H1 (cell line): ENCODE data around the gene EAF2. TPM values are rescaled to one million over a fixed set of nuclear protein-coding genes. Genes with fewer than 3 reads are reported as not detected.

Source experiments
- CTCF ChIA-PET: fragments of 300-600 bp; sonication (Branson Sonifier 250); formaldehyde crosslinking; loops from one replicate; lab custom pipeline; 2021; ENCODE audit not compliant: partially characterized antibody; lab: Charles Lee
- POLR2A ChIA-PET: fragments of 300-600 bp; sonication (Branson Sonifier 250); formaldehyde crosslinking; loops from one replicate; lab custom pipeline; 2021; ENCODE audit warnings: inconsistent platforms; ENCODE audit not compliant: partially characterized antibody; lab: Charles Lee
- DNase-seq, 2 experiments: peaks; one replicate each; pipeline versions ENCODE4 v3.0.0 to v3.0.0-alpha.2; 2010 to 2022; ENCODE audit warnings: low spot score in 2 of 2, low read depth in 1 of 2, mixed read lengths in 1 of 2
- FAIRE-seq: peaks from 2 replicates; lab custom pipeline; 2011; peaks lifted over from hg19 to GRCh38; lab: Jason Lieb, UNC
- H2AFZ ChIP-seq: 2 replicates; pipeline ENCODE4 v1.8.1; 2012; ENCODE audit warnings: low read length, inconsistent platforms
- H2AK5ac ChIP-seq: 2 replicates; pipeline ENCODE4 v1.6.1; 2013; ENCODE audit warnings: low read depth, low read length
- H2BK120ac ChIP-seq: replicated peaks from 2 replicates; pipeline ENCODE3; 2013; ENCODE audit warnings: low read depth, low read length, inconsistent platforms
- H2BK12ac ChIP-seq: 2 replicates; pipeline ENCODE4 v1.6.1; 2013; ENCODE audit warnings: low read depth, low read length
- H2BK15ac ChIP-seq: 2 replicates; pipeline ENCODE4 v1.6.1; 2013; ENCODE audit warnings: low read length
- H2BK20ac ChIP-seq: 2 replicates; pipeline ENCODE4 v1.6.1; 2013; ENCODE audit warnings: low read length
- H2BK5ac ChIP-seq: 2 replicates; pipeline ENCODE4 v1.6.1; 2013; ENCODE audit warnings: low read depth, low read length
- H3K14ac ChIP-seq: 2 replicates; pipeline ENCODE4 v1.6.1; 2013; ENCODE audit warnings: inconsistent platforms; ENCODE audit not compliant: insufficient read length
- H3K18ac ChIP-seq: 2 replicates; pipeline ENCODE4 v1.6.1; 2013; ENCODE audit warnings: low read length; ENCODE audit errors: extremely low read depth
- H3K23ac ChIP-seq: 2 replicates; pipeline ENCODE4 v1.6.1; 2013; ENCODE audit warnings: inconsistent platforms; ENCODE audit not compliant: insufficient read length
- H3K23me2 ChIP-seq: 2 replicates; pipeline ENCODE4 v1.6.1; 2013; ENCODE audit warnings: low read depth, low read length
- H3K27ac ChIP-seq: 2 replicates; pipeline ENCODE4 v1.6.1; 2011; ENCODE audit warnings: low read depth, low read length, inconsistent platforms
- H3K27me3 ChIP-seq, 4 experiments: replicated peaks in 1 of 4; 1 replicate in 1 of 4; 2 replicates in 3 of 4; pipeline versions ENCODE4 v1.6.1 to v1.8.1; 2011 to 2013; ENCODE audit warnings: low read length in 3 of 4, mild to moderate bottlenecking in 3 of 4, inconsistent platforms in 2 of 4, mixed read lengths in 2 of 4, moderate library complexity in 1 of 4; ENCODE audit not compliant: control insufficient read depth in 3 of 4, insufficient read depth in 3 of 4; ENCODE audit errors: extremely low read depth in 1 of 4
- H3K36me3 ChIP-seq, 4 experiments: 2 replicates each; pipeline versions ENCODE4 v1.6.1 to v1.8.1; 2011 to 2013; ENCODE audit warnings: mild to moderate bottlenecking in 4 of 4, low read length in 3 of 4, moderate library complexity in 2 of 4, control low read depth in 1 of 4, inconsistent platforms in 1 of 4; ENCODE audit not compliant: insufficient read depth in 4 of 4, control insufficient read depth in 2 of 4
- H3K4ac ChIP-seq: replicated peaks from 2 replicates; pipeline ENCODE3; 2013; ENCODE audit warnings: low read length, low read depth, mixed read lengths, inconsistent platforms; ENCODE audit not compliant: insufficient read length
- H3K4me1 ChIP-seq, 4 experiments: replicated peaks in 1 of 4; 1 replicate in 1 of 4; 2 replicates in 3 of 4; pipeline versions ENCODE4 v1.6.1 to v1.8.1; 2011 to 2013; ENCODE audit warnings: low read length in 3 of 4, inconsistent platforms in 2 of 4, mixed read lengths in 1 of 4; ENCODE audit not compliant: insufficient read depth in 4 of 4, control insufficient read depth in 3 of 4
- H3K4me2 ChIP-seq, 2 experiments: 2 replicates each; pipeline versions ENCODE4 v1.6.1 to v1.8.1; 2011 to 2013; ENCODE audit warnings: low read depth in 2 of 2, low read length in 2 of 2, control low read depth in 1 of 2, inconsistent platforms in 1 of 2, mild to moderate bottlenecking in 1 of 2; ENCODE audit not compliant: insufficient read depth in 1 of 2
- H3K4me3 ChIP-seq, 4 experiments: fragments of 200-600, 300-600 bp in 1 of 4; sonication (generic), shearing (Covaris generic), sonication (Bioruptor Twin) in 1 of 4; 2 replicates each; pipeline versions ENCODE4 v1.5.1 to v1.8.1; 2011 to 2016; ENCODE audit warnings: low read length in 4 of 4, low read depth in 3 of 4, control low read depth in 2 of 4, inconsistent platforms in 2 of 4, mild to moderate bottlenecking in 2 of 4, mixed read lengths in 1 of 4, moderate library complexity in 1 of 4; ENCODE audit not compliant: insufficient read depth in 2 of 4; ENCODE audit errors: extremely low read depth in 1 of 4
- H3K56ac ChIP-seq: replicated peaks from 2 replicates; pipeline ENCODE3; 2013; ENCODE audit warnings: low read depth, mild to moderate bottlenecking, mixed read lengths, low read length, inconsistent platforms; ENCODE audit not compliant: insufficient read length
- H3K79me1 ChIP-seq: 2 replicates; pipeline ENCODE4 v1.6.1; 2013; ENCODE audit warnings: low read depth, low read length, control low read depth
- H3K79me2 ChIP-seq, 2 experiments: 2 replicates each; pipeline versions ENCODE4 v1.6.1 to v1.8.1; 2012 to 2013; ENCODE audit warnings: low read length in 2 of 2, mild to moderate bottlenecking in 2 of 2, inconsistent platforms in 1 of 2; ENCODE audit not compliant: insufficient read depth in 2 of 2, control insufficient read depth in 1 of 2
- H3K9ac ChIP-seq, 4 experiments: replicated peaks in 1 of 4; 1 replicate in 1 of 4; 2 replicates in 3 of 4; pipeline versions ENCODE4 v1.6.1 to v1.8.1; 2011 to 2013; ENCODE audit warnings: low read depth in 3 of 4, low read length in 3 of 4, control low read depth in 2 of 4, mild to moderate bottlenecking in 2 of 4, moderate library complexity in 2 of 4, inconsistent platforms in 1 of 4; ENCODE audit errors: extremely low read depth in 1 of 4
- H3K9me3 ChIP-seq, 2 experiments: 2 replicates each; pipeline versions ENCODE4 v1.6.1 to v1.8.1; 2012 to 2013; ENCODE audit warnings: mild to moderate bottlenecking in 2 of 2, moderate library complexity in 2 of 2, control low read depth in 1 of 2, inconsistent platforms in 1 of 2, low read depth in 1 of 2, low read length in 1 of 2, mixed read lengths in 1 of 2; ENCODE audit not compliant: insufficient read depth in 2 of 2
- H4K20me1 ChIP-seq, 2 experiments: replicated peaks in 1 of 2; 2 replicates each; pipeline versions ENCODE3 to v1.8.1; 2011 to 2013; ENCODE audit warnings: inconsistent platforms in 2 of 2, low read length in 2 of 2, mild to moderate bottlenecking in 1 of 2; ENCODE audit not compliant: insufficient read depth in 2 of 2, control insufficient read depth in 1 of 2
- H4K5ac ChIP-seq: 2 replicates; pipeline ENCODE4 v1.6.1; 2013; ENCODE audit warnings: low read length, low read depth, mixed read lengths, inconsistent platforms; ENCODE audit not compliant: insufficient read length
- H4K8ac ChIP-seq: 2 replicates; pipeline ENCODE4 v1.8.0; 2013; ENCODE audit warnings: mild to moderate bottlenecking, moderate library complexity, low read length, inconsistent platforms; ENCODE audit not compliant: insufficient read depth; ENCODE audit errors: extremely low read depth
- H4K91ac ChIP-seq: replicated peaks from 2 replicates; pipeline ENCODE3; 2013; ENCODE audit warnings: low read length, mixed read lengths, inconsistent platforms; ENCODE audit not compliant: insufficient read length
- CBX5 ChIP-seq: fragments of 300-800, 300-1000 bp; sonication (generic); IDR thresholded peaks from 2 replicates; pipeline ENCODE4 v1.7.1; 2016; ENCODE audit warnings: antibody characterized with exemption, low read length, low read depth
- CHD2 ChIP-seq: IDR thresholded peaks from 2 replicates; pipeline ENCODE4 v1.6.1; 2012; ENCODE audit warnings: low read length, improper control_type of control experiment
- FOSL1 ChIP-seq: IDR thresholded peaks from 2 replicates; pipeline ENCODE4 v1.6.1; 2011; ENCODE audit warnings: mild to moderate bottlenecking, low read depth, low read length, moderate library complexity; ENCODE audit not compliant: insufficient read depth
- HDAC6 ChIP-seq: IDR thresholded peaks from one replicate; pipeline ENCODE4 v1.7.1; 2012; ENCODE audit warnings: low read depth, mild to moderate bottlenecking, inconsistent platforms, low read length, moderate library complexity
- KDM5A ChIP-seq: fragments of 200-600 bp; IDR thresholded peaks from 2 replicates; pipeline ENCODE4 v1.7.1; 2012; ENCODE audit warnings: mild to moderate bottlenecking, low read length, inconsistent platforms, mixed read lengths
- NRF1 ChIP-seq: IDR thresholded peaks from 2 replicates; pipeline ENCODE4 v1.6.1; 2011; ENCODE audit warnings: mild to moderate bottlenecking, low read depth, low read length, improper control_type of control experiment
- RAD21 ChIP-seq, 2 experiments: IDR thresholded peaks in 1 of 2; conservative IDR thresholded peaks in 1 of 2; 2 replicates each; pipeline ENCODE4 v1.6.1; 2011; ENCODE audit warnings: low read depth in 2 of 2, low read length in 2 of 2, improper control_type of control experiment in 1 of 2, inconsistent platforms in 1 of 2, mild to moderate bottlenecking in 1 of 2, moderate library complexity in 1 of 2
- SIRT6 ChIP-seq: IDR thresholded peaks from one replicate; pipeline ENCODE4 v1.7.1; 2012; ENCODE audit warnings: low read length, inconsistent platforms
- USF2 ChIP-seq: IDR thresholded peaks from 2 replicates; pipeline ENCODE4 v1.6.1; 2011; ENCODE audit warnings: low read length, improper control_type of control experiment
- polyA plus RNA-seq, 7 experiments: library from polyadenylated mRNA; depleted of rRNA in 3 of 7; stranded (reverse) in 5 of 7; unstranded in 2 of 7; fragments of >200 nt in 5 of 7; fragments of 200-250 nt in 2 of 7; gene quantifications; 1 replicate in 5 of 7; 2 replicates in 1 of 7; 4 replicates in 1 of 7; pipeline versions ENCODE4 v1.2.1 to v1.2.3, GENCODE V29; 2011 to 2013; ENCODE audit warnings: missing spikeins in 2 of 7, mixed read lengths in 2 of 7
- total RNA-seq: library from RNA; stranded (reverse); fragmentation: NEBNext Ultra II Directional; extraction: Animal tissue kit (Norgen Biotek cat#: 25700); gene quantifications from 2 replicates; pipeline ENCODE4 v1.2.1, GENCODE V29; 2021

Gene EAF2
- total and polyA plus RNA-seq, 2 of the 8 experiments (the other 6 are each of a cell fraction or from before 2014, with no cell fraction given), result 3.6 to 6.6 TPM

GRCh38 chr3:121863801-121864200, 28.8 kb downstream of the EAF2 start:
- Histone ChIP-seq H3K14ac (no peak overlapping the region), H2BK120ac (no peak overlapping the region), H3K4ac (no peak overlapping the region), H2AFZ (no peak overlapping the region), H2BK5ac (no peak overlapping the region), H3K27ac (no peak overlapping the region)
- no peak for DNase-seq
- TF ChIP-seq CBX5, result no peak
- TF ChIP-seq NRF1, result no peak
- no peak for TF ChIP-seq USF2
- TF ChIP-seq CHD2, result no peak
- TF ChIP-seq KDM5A, result no peak
- no peak for TF ChIP-seq FOSL1
- TF ChIP-seq SIRT6, result no peak
- no peak for TF ChIP-seq HDAC6
- no peak for TF ChIP-seq RAD21 (IDR thresholded peaks at IDR 0.05 in 1 of 2, conservative IDR thresholded peaks at IDR 0.05 in 1 of 2; ENCODE audit: low read depth in 2 of 2, low read length in 2 of 2)
- TF ChIP-seq, all 59 proteins: peak for 0
- Histone ChIP-seq H4K8ac (no peak overlapping the region), H3K36me3 (peaks cover 0 to 3% (median 0%) of the 10 kb centered on the region in 4 experiments; a peak in 1 of 8 replicates), H3K4me3 (no peak overlapping the region), H2BK15ac (no peak overlapping the region), H3K9ac (no peak overlapping the region), H3K23ac (no peak overlapping the region), H3K79me2 (no peaks in the 10 kb centered on the region), H3K79me1 (no peaks in the 10 kb centered on the region), H3K4me1 (no peaks in the 10 kb centered on the region), H2BK12ac (no peak overlapping the region), H4K91ac (no peak overlapping the region), H4K20me1 (no peaks in the 10 kb centered on the region), H4K5ac (no peak overlapping the region), H3K9me3 (peaks cover 10 to 18% of the 10 kb centered on the region in 2 experiments), H2AK5ac (no peak overlapping the region), H3K56ac (no peak overlapping the region), H3K23me2 (no peaks in the 10 kb centered on the region), H3K27me3 (no peaks in the 10 kb centered on the region), H3K4me2 (no peak overlapping the region), H3K18ac (no peak overlapping the region), H2BK20ac (no peak overlapping the region)
- no peak for FAIRE-seq
- ChIA-PET POLR2A (no interaction called here), CTCF (interaction anchor here (2.8 kb wide), 1 partner anchor 132 kb away, joined by 7 read pairs; no protein-coding TSS in a partner anchor)
